ENCODE results near the gene FAM32A. TPM values are rescaled to one million over a fixed set of nuclear protein-coding genes. Genes with fewer than 3 reads are reported as not detected.

FAM32A gene
- total and polyA plus RNA-seq, 12 donors: 68.1 to 159 (median 89.8) TPM

DNA sequence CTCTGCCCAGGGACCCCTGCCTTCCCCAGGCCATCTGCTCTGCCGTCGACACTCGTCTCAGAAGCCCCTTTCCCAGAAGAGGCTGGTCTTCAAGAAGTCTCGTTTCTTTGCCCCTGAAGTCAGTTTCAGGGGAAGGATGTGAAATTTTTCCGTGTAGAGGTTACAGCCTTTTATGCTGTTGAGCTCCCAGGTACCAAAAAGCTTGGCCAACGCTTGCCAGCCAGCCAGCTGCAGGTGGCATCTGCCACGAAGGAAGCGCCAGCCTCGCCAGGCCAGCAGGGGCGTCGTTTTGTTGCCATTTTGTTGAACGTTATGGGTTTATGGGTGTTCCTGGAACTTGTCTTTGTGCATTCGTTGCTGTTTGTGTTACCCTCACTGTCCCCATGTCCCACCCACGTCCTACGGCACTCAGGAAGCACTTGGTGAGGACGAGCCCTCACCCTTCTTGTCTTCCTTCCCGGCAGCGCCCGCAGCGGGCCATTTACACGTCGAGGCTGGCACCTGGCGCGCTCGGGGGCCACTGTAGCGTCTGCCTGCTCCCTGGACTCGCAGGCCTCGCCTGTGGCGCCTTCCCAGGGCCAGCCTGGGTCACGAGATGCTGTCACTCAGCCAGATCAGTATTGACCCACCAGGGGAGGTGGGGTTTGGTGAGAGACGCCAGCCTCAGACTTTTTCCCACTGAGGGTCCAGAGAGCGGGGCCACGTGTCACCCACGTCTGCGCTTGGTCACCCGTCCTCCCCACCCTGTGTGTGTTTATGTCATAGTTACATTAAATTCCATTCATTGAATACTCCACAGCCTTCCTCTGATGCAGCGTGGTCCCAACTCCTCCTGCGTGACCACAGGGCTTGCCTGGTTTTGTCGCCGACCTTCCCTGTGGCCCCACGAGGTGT lies 49.6 kb downstream of the FAM32A start:
- 91 to 93% (median 93%) methylated on average over 39 to 41 of the region's 41 CpGs for WGBS, 4 donors
- no peaks in the 10 kb centered on the region for H3K9me3 ChIP-seq (replicated peaks in 1 of 3)
- no peaks in the 10 kb centered on the region for H3K4me1 ChIP-seq (replicated peaks in 1 of 2)
- DNase-seq: no peak
- H3K4me3 ChIP-seq: no peak overlapping the region
- H3K27ac ChIP-seq: no peak overlapping the region
- peaks cover 0 to 39% of the 10 kb centered on the region in 2 donors for H3K36me3 ChIP-seq (replicated peaks in 1 of 2)
- H3K27me3 ChIP-seq: no peaks in the 10 kb centered on the region
- intact Hi-C loops (cut with DNase I): no loop called here
- TF ChIP-seq, protein P1, sequence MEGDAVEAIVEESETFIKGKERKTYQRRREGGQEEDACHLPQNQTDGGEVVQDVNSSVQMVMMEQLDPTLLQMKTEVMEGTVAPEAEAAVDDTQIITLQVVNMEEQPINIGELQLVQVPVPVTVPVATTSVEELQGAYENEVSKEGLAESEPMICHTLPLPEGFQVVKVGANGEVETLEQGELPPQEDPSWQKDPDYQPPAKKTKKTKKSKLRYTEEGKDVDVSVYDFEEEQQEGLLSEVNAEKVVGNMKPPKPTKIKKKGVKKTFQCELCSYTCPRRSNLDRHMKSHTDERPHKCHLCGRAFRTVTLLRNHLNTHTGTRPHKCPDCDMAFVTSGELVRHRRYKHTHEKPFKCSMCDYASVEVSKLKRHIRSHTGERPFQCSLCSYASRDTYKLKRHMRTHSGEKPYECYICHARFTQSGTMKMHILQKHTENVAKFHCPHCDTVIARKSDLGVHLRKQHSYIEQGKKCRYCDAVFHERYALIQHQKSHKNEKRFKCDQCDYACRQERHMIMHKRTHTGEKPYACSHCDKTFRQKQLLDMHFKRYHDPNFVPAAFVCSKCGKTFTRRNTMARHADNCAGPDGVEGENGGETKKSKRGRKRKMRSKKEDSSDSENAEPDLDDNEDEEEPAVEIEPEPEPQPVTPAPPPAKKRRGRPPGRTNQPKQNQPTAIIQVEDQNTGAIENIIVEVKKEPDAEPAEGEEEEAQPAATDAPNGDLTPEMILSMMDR (IDR thresholded peaks at IDR 0.05): no peak
- TF ChIP-seq POLR2A (IDR thresholded peaks at IDR 0.05): no peak

DNA sequence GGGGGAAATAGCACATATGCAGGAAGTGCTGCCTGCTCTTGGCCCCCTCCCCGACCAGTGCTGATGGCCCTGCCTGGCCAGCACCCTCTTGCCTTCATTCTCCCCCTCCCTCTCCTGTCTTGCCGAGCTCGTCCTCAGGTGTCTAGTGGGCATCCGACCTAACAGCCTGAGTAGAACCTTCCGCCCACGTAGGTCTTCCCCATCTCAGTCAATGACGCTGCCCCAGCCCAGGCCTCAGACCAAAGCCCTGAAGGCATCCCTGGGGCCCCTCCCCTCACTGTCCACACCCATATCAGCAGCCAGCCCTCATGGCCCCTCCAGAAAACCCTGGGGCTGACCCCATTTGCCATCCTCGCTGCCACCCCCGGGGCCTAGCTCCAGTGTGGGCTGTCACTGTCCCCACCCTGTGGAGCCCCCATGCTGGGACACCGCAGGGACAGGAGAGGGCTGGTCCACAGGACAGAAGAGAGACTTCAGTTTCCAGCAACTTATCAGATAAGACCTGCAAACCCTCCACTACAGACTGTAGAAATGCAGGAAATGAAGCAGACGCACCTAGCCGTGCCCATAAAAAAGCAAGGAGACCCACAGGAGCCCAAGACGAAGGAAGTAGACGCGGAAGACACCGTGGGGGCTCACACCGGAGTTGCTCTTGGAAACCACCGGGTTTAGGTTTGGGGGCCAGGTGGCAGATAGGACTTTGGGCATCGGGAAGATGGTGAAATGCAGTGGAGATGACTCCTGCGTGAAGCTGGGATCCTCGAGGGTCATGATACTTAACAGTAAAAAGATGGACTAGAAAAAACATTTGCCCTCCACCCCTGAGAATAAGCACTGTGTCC lies 50.8 kb downstream of the FAM32A start:
- intact Hi-C loops (cut with DNase I): no loop called here
- Histone ChIP-seq H3K36me3 (replicated peaks in 1 of 2) (peaks cover 0 to 38% of the 10 kb centered on the region in 2 donors), H3K9me3 (replicated peaks in 1 of 3) (no peaks in the 10 kb centered on the region), H3K27me3 (no peaks in the 10 kb centered on the region), H3K27ac (no peak overlapping the region), H3K4me3 (no peak overlapping the region), H3K4me1 (replicated peaks in 1 of 2) (no peaks in the 10 kb centered on the region)
- 89 to 91% (median 90%) methylated on average over 21 of the region's 21 CpGs for WGBS, 4 donors
- no peak for DNase-seq
- no peak for TF ChIP-seq POLR2A (IDR thresholded peaks at IDR 0.05)
- TF ChIP-seq, protein P1 (IDR thresholded peaks at IDR 0.05): no peak

Small RNA genes lying within 50 kb of the gene (small RNA-seq; reads per million reads assigned to genes)
- gene RF00017: 0 reads per million in 2 donors

Other genes with a start within 250 kb of the FAM32A start
- gene OR10H4, start 236.4 kb upstream of the FAM32A start, total RNA-seq: not detected
- gene OR10H4, start 236.4 kb upstream of the FAM32A start, polyA plus RNA-seq: not detected
- 100 to 1,000 TPM; 111 to 294 (median 173) TPM for gene TPM4, start 108.9 kb upstream of the FAM32A start, total RNA-seq
- 100 to 1,000 TPM; 195 to 290 (median 290) TPM for gene TPM4, start 108.9 kb upstream of the FAM32A start, polyA plus RNA-seq
- gene RAB8A, start 73.5 kb upstream of the FAM32A start, total RNA-seq: 100 to 1,000 TPM in 1 of 9 donors, 10 to 100 TPM in 8; 42.6 to 118 (median 72.1) TPM
- gene RAB8A, start 73.5 kb upstream of the FAM32A start, polyA plus RNA-seq: 100 to 1,000 TPM in 1 of 3 donors, 10 to 100 TPM in 2; 32.0 to 143 (median 34.8) TPM
- gene HSH2D, start 41.7 kb upstream of the FAM32A start, total RNA-seq: 1 to 10 TPM in 2 of 9 donors, under 1 TPM in 6, not detected in 1; 0.21 to 2.2 (median 0.86) TPM
- gene HSH2D, start 41.7 kb upstream of the FAM32A start, polyA plus RNA-seq: 1 to 10 TPM; 1.4 to 4.7 (median 1.5) TPM
- not detected for gene CIB3, start 11.9 kb upstream of the FAM32A start, total RNA-seq
- gene CIB3, start 11.9 kb upstream of the FAM32A start, polyA plus RNA-seq: not detected
- gene AP1M1, start 12.5 kb downstream of the FAM32A start, total RNA-seq: 10 to 100 TPM; 51.3 to 99.6 (median 88.0) TPM
- gene AP1M1, start 12.5 kb downstream of the FAM32A start, polyA plus RNA-seq: 10 to 100 TPM; 51.6 to 61.8 (median 58.5) TPM
- gene KLF2, start 139.4 kb downstream of the FAM32A start, total RNA-seq: 10 to 100 TPM in 7 of 9 donors, 1 to 10 TPM in 2; 2.2 to 52.3 (median 26.8) TPM
- 10 to 100 TPM in 1 of 3 donors, 1 to 10 TPM in 2; 7.0 to 29.3 (median 9.6) TPM for gene KLF2, start 139.4 kb downstream of the FAM32A start, polyA plus RNA-seq

All from adrenal gland (tissue), 12 donors.